ENCODE data around the gene FAM89A.
A peak's percentile ranks its signal among the peaks of the same experiment; 100 is the strongest.
"Not testable (repeated sequence)": the region's sequence is repeated elsewhere in the genome, so short reads cannot be mapped to it uniquely, and the experiment has no call there.

Gene FAM89A

DNA sequence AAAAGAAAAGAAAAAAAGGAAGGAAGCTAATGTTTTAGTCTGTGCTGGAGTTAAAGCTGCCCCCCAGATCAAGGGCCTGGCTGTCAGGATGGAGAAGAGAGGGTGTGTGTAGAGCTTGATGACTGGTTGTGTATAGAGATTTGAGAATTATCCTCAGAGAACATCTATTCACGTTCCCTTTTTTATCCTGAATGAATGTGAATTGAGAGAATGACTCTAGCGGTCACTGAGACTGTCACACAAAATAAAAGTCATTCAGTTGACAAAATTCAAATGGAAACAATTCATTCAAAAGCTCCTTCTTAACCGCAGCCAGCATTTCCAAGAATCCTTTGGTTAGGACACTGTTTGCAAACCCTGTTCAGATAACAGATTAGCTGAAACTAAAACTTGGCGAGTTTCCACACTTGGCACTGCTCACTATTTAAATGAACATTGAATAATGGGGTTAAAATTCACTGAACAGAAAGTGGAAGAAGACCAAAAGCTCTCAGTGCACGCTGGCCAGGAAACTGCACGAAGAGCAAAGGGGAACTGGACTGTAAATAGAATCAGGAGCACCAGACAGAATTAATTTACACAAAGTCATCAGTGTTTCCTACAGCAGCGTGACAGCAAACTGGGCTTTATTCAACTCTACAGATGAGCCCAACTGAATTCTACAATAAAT is 13.6 kb upstream of the FAM89A start:
- DNase-seq, result no peak

GRCh38 chr1:231052777-231053176 is 12.7 kb upstream of the FAM89A start:
- no peak for DNase-seq

DNA sequence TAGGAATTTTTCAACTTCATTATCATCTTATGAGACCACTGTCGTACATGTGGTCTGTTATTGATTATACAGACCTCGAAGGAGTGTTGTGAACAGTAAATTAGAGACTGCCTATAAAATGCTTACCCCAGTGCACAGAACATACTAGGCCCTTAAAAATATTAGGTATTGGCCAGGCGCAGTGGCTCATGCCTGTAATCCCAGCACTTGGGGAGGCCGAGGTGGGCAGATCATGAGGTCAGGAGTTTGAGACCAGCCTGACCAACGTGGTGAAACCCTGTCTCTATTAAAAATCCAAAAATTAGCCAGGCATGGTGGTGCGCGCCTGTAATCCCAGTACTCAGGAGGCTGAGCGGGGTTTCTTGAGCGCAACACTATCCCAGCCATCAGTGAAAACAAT is 10.9 kb upstream of the FAM89A start:
- not testable (repeated sequence) for DNase-seq

GRCh38 chr1:231050395-231050794 is 10.3 kb upstream of the FAM89A start:
- DNase-seq, result no peak

- no peak for DNase-seq
These were observed 9.3 kb upstream of the FAM89A start for GRCh38 chr1:231049121-231049979.

DNA sequence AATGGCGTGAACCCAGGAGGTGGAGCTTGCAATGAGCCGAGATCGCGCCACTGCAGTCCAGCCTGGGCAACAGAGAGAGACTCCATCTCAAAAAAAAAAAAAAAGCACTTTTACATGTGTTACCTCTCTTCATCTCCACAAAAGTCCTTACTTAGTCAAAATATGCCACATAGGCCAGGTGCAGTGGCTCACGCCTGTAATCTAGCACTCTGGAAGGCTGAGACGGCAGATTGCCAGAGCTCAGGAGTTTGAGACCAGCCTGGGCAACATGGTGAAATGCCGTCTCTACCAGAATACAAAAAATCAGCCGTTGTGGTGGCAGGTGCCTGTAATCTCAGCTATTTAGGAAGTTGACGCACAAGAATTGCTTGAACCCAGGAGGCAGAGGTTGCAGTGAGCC is 8.4 kb upstream of the FAM89A start:
- DNase-seq, result not testable (repeated sequence)

DNA sequence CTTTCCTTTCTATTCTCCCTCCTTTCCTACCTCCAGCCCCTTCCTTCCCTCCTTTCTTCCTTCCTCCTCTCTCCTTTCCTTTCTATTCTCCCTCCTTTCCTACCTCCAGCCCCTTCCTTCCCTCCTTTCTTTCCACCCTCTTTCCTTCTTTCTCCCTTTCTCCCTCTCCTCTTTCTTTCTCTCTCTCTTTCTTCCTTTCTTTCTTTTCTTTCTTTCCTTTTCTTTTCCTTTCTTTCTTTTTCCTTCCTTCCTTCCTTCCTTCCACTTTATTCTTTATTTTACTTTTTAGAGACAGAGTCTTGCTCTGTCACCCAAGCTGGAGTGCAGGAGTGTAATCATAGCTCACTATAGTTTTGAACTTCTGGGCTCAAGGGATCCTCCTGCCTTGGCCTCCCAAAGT is 7.5 kb upstream of the FAM89A start:
- not testable (repeated sequence) for DNase-seq

DNA sequence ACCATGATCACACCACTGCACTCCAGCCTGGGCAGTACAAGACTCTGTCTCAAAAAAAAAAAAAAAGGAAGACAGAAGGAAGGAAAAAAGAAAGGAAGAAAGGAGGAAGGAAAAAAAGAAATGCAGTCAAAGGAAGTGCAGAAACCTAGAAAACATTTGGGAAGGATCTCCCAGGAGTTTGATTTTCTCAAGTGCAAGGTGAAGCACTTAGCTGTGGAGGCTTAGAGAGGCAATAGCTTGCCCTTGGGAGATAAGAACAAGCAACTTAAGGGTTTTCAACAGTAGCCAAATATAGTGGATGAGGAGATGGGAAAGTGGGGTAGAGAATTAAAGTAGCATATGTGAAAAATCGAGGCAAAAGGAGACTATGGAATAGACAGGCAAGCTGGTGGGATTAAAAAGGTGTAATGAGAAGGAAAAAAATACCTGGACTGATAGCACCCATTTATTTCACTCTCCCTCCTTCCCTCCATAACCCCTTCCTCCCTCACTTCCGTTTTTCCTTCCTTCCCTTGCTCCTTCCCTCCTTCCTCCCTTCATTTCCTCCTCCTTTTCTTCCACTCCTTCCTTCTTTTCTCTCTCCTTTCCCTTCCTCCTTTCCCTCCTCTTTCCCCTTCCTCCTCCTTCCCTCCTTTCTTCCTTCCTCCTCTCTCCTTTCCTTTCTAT is 6.8 kb upstream of the FAM89A start:
- no peak for DNase-seq

- not testable (repeated sequence) for DNase-seq
These were observed 6.1 kb upstream of the FAM89A start for GRCh38 chr1:231045921-231046729.

DNA sequence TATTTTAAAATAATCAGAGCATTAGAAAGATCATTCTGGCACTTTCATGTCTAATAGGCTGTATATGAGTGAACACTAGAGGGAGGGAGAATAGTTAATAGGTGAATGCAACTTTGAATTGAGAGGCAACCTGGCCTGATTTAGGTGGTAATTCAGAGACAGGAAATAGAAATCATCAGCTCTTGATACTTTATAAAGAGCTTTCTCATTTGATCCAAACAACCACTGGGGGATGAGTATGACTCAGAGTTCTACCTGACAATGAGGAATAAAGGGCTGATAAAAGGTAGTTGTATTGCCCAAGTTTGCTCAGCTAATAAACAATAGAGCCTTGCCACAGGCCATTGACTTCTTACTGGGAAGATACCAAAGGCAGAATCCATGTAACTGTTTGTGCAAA is 5.2 kb upstream of the FAM89A start:
- no peak for DNase-seq

DNA sequence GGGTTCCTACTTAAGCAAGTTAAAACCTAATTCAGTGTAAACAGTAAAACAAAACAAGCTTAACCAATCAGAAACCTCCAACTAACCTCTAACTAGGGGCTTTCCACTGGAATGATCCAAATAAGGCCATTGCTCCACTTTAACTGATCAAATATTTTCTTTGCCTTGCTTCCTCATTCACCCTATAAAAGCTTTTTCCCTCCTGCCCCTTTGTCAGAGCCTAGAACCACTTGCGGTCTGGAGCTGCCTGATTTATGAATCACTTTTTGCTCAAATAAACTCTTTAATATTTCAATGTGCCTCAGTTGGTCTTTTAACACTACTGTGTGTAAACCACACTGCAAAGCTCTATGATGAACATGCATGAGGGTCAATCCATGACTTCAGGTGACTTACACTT is 4.5 kb upstream of the FAM89A start:
- no peak for DNase-seq

DNA sequence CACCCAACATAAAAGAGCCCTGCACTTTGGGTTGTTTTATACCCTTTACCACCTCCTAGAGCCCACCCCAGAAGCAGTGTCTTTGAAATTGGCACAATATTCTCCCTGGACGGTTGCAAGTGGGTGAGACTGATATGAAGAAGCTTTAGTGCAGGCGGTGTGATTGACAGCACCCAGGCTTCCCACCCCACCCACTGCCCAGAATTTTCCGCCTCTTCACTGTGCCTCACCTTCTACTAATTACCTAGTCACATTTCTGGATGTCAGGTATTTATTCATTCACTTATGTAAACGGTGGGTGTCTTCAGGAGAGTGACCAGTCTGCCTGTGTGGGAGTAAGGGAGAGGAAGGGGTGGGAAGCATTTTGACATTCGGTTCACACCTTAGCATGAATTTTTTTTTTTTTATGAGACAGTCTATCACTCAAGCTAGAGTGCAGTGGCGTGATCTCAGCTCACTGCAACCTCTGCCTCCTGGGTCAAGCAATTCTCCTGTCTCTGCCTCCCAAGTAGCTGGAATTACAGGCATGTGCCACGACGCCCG is 1.7 kb upstream of the FAM89A start:
- DNase-seq, result no peak

- DNase-seq, result no peak
These were observed 1.0 kb upstream of the FAM89A start for GRCh38 chr1:231040800-231041718.

DNA sequence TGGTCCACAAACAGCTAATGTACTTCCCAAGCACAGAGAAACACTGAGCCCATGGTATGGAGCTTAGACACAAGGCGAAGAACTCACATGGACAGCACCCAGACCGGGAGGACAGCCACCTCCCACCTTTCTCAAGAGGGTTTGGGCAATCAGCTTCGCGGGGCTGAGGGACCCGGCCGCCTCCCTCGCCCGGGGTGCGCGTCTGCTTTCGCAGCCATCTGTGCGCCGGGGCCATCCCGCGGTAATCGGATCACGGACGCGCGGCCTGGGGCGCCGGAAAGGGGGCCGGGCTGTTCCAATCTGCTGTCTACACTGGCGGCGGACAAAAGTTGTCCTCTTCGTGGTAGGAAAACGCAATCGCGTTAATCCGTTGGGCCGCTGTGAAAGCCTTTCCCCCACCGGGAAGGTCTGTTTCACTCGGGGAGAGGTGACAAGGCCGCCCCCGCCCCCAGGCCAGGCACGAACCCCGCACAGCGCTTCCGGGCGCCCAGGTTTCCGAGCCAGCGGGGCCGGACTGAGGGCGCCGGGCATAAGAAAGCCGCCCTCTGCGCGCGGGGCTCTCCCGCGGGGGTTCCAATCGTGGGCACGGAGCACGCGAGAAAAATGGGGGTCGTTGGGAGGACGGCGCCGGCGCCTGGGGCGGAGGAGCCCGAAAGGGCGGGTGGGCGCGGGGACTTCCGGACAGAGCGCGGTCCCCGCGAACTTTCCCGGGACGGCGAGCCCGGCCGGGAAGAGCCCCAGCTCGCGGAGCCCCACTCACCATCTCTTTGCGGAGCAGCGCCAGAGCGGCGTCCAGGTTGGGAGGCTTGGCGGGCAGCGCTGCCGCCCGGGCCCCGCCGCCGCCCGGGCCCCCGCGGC is 664 bp downstream of the FAM89A start:
- DNase-seq, result peak; percentile 20

- no peak for DNase-seq
These were observed 2.2 kb downstream of the FAM89A start for GRCh38 chr1:231037585-231038517.

DNA sequence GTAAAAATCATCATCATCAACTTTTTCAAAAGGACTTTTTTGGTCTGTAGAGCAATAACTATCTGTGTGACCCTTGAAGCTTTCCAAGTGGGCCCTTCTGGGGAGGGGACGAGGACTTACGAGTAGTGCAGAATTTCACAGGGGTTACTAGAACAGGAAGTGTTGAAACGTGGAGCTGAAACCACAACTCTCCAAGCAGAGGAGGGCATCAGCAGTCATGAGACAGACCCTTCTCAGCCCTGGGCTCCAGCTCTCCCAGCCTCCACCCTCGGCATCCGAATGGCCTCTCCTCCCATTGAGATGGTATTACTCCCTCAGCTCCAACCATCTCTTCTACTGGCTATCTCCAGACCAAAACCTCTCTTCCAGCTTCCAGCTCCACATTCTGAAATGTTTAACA is 3.6 kb downstream of the FAM89A start:
- DNase-seq, result no peak

DNA sequence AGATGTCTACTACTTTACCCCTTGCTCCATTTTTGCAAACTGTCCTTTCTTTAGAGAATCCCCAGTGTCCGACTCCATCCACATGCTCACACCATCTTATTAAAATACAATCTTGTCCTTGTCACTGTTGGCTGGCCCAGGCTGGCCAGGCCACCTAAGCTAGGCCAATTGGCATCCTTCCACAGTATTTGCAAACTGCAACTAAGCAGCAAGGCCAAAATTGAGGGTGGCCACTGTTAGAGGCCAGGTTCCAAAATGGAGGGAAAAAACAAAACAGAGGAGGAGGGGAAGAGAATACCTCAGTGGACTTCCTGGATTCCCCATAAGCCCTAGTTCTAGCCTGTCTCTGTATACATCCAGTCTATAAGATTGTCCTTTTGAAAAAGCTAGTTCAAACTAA is 4.3 kb downstream of the FAM89A start:
- DNase-seq, result no peak

DNA sequence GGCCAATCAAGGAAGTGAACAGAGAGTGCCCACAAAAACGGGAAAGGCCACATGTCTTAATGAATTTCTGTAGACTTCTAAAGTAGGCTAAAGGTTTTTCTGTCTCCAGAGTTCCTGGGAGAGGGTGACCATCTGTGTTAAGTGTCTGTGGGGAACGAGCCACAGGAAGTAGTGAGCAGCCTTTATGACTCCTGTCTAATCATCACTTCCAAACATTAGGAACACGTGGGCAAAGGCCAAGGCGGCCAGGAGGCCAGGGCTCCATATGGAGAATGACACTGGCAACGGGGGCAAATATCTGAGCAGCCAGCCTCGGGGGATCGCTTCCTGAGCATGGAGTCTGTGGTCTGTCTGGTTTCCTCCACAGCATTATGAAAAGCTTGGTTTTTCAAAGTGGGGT is 7.1 kb downstream of the FAM89A start:
- DNase-seq, result no peak

GRCh38 chr1:231029841-231030240 is 10.2 kb downstream of the FAM89A start:
- no peak for DNase-seq
